Measurements from ENCODE around the gene GAST. TPM values are rescaled to one million over a fixed set of nuclear protein-coding genes. Genes with fewer than 3 reads are reported as not detected.

Gene GAST
- polyA plus RNA-seq, 2 of the 4 experiments (the other 2 are of a cell fraction) = not detected

DNA sequence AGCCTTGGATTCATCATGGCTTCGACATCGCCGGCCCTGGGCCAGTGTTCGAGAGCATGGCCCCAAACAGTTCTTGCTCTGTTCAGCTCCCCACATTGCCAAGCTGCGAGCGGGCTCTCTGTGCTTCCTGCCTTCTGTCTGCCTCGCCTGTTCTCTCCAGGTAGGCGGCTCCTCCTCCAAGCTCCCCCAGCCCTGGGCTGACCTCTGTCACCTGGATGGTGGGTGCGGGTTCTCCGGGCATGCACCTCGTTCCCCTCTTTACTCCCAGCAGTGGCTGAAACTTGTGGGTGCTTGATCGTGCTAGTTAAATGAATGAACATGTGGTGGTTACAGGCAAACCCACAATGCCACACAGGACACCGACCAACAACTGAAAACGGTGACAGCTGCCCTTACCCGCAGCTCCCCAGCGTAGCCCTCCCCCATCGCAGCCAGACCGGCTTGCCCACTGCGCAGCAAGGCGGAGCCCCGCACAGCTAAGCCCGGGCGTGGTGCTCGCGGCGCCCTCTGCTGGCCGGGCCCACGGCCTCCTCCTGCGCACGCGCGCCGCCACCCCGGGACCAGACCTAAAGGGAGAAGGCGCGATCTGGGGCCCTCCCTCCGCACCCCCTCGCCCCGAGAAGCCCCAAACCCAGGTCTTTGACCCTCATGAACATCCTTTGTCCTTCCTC lies 46.4 kb upstream of the GAST start:
- Histone ChIP-seq H3K4me1 (peaks cover 23% of the 10 kb centered on the region), H3K4me2 (peak overlapping the region; percentile 95), H3K4me3 (peak overlapping the region; percentile 47), H3K9me3 (no peaks in the 10 kb centered on the region), H3K27ac (peak overlapping the region; percentile 86 to 92)
- no peak for FAIRE-seq
- POLR2A ChIA-PET = interaction anchor here (0.5 to 1.9 kb wide), 9 partner anchors 13 to 1164 kb away, joined by 3 to 15 read pairs (median 5); partner anchors contain the start of genes EIF1 and TNS4
- peak; percentile 72 to 91 for ATAC-seq
- WGBS (ENCODE audit: missing lambda C conversion rate) = 17% methylated on average over 37 of the region's 39 CpGs
- CTCF ChIA-PET = interaction anchor here (0.6 to 20.9 kb wide), 67 partner anchors 18 to 1445 kb away, joined by 3 to 678 read pairs (median 4); partner anchors contain the start of genes EIF1, KRT19 and KRT24
- DNase-seq (ENCODE audit: low read depth in 1 of 2, low spot score in 1 of 2) = peak; percentile 89 to 100
- peak; percentile 74 for TF ChIP-seq POLR2A (IDR thresholded peaks at IDR 0.05; ENCODE audit: low read length)
- TF ChIP-seq, protein P1, sequence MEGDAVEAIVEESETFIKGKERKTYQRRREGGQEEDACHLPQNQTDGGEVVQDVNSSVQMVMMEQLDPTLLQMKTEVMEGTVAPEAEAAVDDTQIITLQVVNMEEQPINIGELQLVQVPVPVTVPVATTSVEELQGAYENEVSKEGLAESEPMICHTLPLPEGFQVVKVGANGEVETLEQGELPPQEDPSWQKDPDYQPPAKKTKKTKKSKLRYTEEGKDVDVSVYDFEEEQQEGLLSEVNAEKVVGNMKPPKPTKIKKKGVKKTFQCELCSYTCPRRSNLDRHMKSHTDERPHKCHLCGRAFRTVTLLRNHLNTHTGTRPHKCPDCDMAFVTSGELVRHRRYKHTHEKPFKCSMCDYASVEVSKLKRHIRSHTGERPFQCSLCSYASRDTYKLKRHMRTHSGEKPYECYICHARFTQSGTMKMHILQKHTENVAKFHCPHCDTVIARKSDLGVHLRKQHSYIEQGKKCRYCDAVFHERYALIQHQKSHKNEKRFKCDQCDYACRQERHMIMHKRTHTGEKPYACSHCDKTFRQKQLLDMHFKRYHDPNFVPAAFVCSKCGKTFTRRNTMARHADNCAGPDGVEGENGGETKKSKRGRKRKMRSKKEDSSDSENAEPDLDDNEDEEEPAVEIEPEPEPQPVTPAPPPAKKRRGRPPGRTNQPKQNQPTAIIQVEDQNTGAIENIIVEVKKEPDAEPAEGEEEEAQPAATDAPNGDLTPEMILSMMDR (IDR thresholded peaks at IDR 0.05) = peak; percentile 98
- no peak for TF ChIP-seq KDM5A (IDR thresholded peaks at IDR 0.05)
- peak; percentile 53; the same call in 1 of the 2 replicates for TF ChIP-seq RARB (CRISPR knock-in tag; IDR thresholded peaks at IDR 0.05)
- 0 out of 2 replicates have a peak, but pooled peaks have one; percentile 38 for TF ChIP-seq TFCP2L1 (CRISPR knock-in tag; IDR thresholded peaks at IDR 0.05)
- TF ChIP-seq, protein P2, sequence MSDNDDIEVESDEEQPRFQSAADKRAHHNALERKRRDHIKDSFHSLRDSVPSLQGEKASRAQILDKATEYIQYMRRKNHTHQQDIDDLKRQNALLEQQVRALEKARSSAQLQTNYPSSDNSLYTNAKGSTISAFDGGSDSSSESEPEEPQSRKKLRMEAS (IDR thresholded peaks at IDR 0.05) = peak; percentile 88
- TF ChIP-seq RAD21 (conservative IDR thresholded peaks at IDR 0.05 in 1 of 2, IDR thresholded peaks at IDR 0.05 in 1 of 2) = peak in 1 of 2 experiments; percentile 46; a peak in 2 of 5 replicates
- TF ChIP-seq, protein P3, sequence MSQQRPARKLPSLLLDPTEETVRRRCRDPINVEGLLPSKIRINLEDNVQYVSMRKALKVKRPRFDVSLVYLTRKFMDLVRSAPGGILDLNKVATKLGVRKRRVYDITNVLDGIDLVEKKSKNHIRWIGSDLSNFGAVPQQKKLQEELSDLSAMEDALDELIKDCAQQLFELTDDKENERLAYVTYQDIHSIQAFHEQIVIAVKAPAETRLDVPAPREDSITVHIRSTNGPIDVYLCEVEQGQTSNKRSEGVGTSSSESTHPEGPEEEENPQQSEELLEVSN (IDR thresholded peaks at IDR 0.05; ENCODE audit: borderline replicate concordance, low read depth) = peak; percentile 53; the same call in 1 of the 2 replicates
- TF ChIP-seq, protein P4, sequence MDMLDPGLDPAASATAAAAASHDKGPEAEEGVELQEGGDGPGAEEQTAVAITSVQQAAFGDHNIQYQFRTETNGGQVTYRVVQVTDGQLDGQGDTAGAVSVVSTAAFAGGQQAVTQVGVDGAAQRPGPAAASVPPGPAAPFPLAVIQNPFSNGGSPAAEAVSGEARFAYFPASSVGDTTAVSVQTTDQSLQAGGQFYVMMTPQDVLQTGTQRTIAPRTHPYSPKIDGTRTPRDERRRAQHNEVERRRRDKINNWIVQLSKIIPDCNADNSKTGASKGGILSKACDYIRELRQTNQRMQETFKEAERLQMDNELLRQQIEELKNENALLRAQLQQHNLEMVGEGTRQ (IDR thresholded peaks at IDR 0.05) = no peak
- peak; percentile 54 for TF ChIP-seq SMC3 (IDR thresholded peaks at IDR 0.05)

DNA sequence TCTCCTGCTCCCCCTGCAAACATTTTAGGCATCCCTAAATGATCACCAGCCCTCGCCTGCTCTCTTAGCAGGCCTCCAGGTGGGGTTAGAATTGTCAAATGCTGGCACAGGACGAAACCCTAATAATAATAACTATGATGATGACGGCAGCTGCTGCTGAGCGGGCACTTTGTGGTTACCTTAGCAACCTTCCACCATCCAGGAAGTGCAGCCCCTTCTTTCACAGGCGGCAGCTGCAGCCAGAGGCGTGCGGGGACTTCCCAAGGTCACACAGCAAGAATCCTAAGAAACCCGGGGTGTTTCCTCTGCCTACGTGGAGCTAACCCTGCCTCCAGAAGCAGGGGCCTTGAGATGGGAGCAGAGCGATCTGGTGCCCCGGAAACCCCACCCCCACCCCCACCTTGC lies 45.9 kb upstream of the GAST start:
- 2% methylated on average over 10 of the region's 11 CpGs for WGBS (ENCODE audit: missing lambda C conversion rate)
- DNase-seq (ENCODE audit: low read depth in 1 of 2, low spot score in 1 of 2) = peak; percentile 52 to 73
- CTCF ChIA-PET = interaction anchor here (0.6 to 20.9 kb wide), 60 partner anchors 17 to 1445 kb away, joined by 3 to 678 read pairs (median 5); partner anchors contain the start of genes EIF1, KRT10, KRT19 and KRT24
- Histone ChIP-seq H3K27ac (peak overlapping the region; percentile 86 to 92), H3K4me1 (peaks cover 23% of the 10 kb centered on the region), H3K4me3 (peak overlapping the region; percentile 47), H3K9me3 (no peaks in the 10 kb centered on the region), H3K4me2 (peak overlapping the region; percentile 95)
- POLR2A ChIA-PET = interaction anchor here (0.9 to 1.9 kb wide), 6 partner anchors 12 to 809 kb away, joined by 3 to 15 read pairs (median 8); partner anchors contain the start of gene EIF1
- ATAC-seq = peak; percentile 49 to 55
- no peak for FAIRE-seq
- TF ChIP-seq POLR2A (IDR thresholded peaks at IDR 0.05; ENCODE audit: low read length) = no peak
- no peak for TF ChIP-seq HDAC2 (IDR thresholded peaks at IDR 0.05)
- TF ChIP-seq, protein P5, sequence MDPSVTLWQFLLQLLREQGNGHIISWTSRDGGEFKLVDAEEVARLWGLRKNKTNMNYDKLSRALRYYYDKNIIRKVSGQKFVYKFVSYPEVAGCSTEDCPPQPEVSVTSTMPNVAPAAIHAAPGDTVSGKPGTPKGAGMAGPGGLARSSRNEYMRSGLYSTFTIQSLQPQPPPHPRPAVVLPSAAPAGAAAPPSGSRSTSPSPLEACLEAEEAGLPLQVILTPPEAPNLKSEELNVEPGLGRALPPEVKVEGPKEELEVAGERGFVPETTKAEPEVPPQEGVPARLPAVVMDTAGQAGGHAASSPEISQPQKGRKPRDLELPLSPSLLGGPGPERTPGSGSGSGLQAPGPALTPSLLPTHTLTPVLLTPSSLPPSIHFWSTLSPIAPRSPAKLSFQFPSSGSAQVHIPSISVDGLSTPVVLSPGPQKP (IDR thresholded peaks at IDR 0.05; ENCODE audit: low read depth, low read length) = no peak
- TF ChIP-seq HOXB5 (CRISPR knock-in tag; IDR thresholded peaks at IDR 0.05) = no peak
- TF ChIP-seq SMC3 (IDR thresholded peaks at IDR 0.05) = no peak; the same call in 2 of the 3 replicates
- no peak for TF ChIP-seq CEBPB (IDR thresholded peaks at IDR 0.05)
- TF ChIP-seq, protein P2 (IDR thresholded peaks at IDR 0.05) = peak; percentile 54
- no peak for TF ChIP-seq ZSCAN20 (CRISPR knock-in tag; IDR thresholded peaks at IDR 0.05)
- TF ChIP-seq NPAS2 (CRISPR knock-in tag; IDR thresholded peaks at IDR 0.05; ENCODE audit: borderline replicate concordance) = no peak
- no peak for TF ChIP-seq NR3C1 (IDR thresholded peaks at IDR 0.05)
- TF ChIP-seq FOXS1 (CRISPR knock-in tag; IDR thresholded peaks at IDR 0.05) = no peak
- TF ChIP-seq KDM1A (IDR thresholded peaks at IDR 0.05; ENCODE audit: low read depth) = 0 out of 2 replicates have a peak, but pooled peaks have one; percentile 8
- TF ChIP-seq, protein P6, sequence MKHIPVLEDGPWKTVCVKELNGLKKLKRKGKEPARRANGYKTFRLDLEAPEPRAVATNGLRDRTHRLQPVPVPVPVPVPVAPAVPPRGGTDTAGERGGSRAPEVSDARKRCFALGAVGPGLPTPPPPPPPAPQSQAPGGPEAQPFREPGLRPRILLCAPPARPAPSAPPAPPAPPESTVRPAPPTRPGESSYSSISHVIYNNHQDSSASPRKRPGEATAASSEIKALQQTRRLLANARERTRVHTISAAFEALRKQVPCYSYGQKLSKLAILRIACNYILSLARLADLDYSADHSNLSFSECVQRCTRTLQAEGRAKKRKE (CRISPR knock-in tag; IDR thresholded peaks at IDR 0.05; ENCODE audit: low read depth) = no peak
- TF ChIP-seq EP300 (IDR thresholded peaks at IDR 0.05) = no peak
- TF ChIP-seq, protein P7, sequence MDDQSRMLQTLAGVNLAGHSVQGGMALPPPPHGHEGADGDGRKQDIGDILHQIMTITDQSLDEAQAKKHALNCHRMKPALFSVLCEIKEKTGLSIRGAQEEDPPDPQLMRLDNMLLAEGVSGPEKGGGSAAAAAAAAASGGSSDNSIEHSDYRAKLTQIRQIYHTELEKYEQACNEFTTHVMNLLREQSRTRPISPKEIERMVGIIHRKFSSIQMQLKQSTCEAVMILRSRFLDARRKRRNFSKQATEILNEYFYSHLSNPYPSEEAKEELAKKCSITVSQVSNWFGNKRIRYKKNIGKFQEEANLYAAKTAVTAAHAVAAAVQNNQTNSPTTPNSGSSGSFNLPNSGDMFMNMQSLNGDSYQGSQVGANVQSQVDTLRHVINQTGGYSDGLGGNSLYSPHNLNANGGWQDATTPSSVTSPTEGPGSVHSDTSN (IDR thresholded peaks at IDR 0.05) = no peak
- TF ChIP-seq ESRRA (IDR thresholded peaks at IDR 0.05; ENCODE audit: borderline replicate concordance, low read length) = peak; percentile 74; the same call in 1 of the 2 replicates
- no peak for TF ChIP-seq ZNF302 (CRISPR knock-in tag; IDR thresholded peaks at IDR 0.05)
- no peak for TF ChIP-seq TP53 (CRISPR knock-in tag; IDR thresholded peaks at IDR 0.05)
- TF ChIP-seq GATA3 (IDR thresholded peaks at IDR 0.05; ENCODE audit: borderline replicate concordance) = no peak
- TF ChIP-seq, protein P1 (IDR thresholded peaks at IDR 0.05) = no peak

Data from A549 (cell line).